Prostate gland (tissue), 2 donors: Measurements from ENCODE around the gene TRAF5. TPM values are rescaled to one million over a fixed set of nuclear protein-coding genes. Genes with fewer than 3 reads are reported as not detected.
A peak's percentile ranks its signal among the peaks of the same experiment; 100 is the strongest.
"Not testable (repeated sequence)": the region's sequence is repeated elsewhere in the genome, so short reads cannot be mapped to it uniquely, and the experiment has no call there.

Source experiments
- DNase-seq: peaks from one replicate; pipeline ENCODE4 v3.0.0-alpha.2; 2019; ENCODE audit warnings: low spot score
- H3K27ac ChIP-seq, 2 donors: fragments of 200-600 bp; sonication (generic); 2 replicates each; pipeline ENCODE4 v1.5.1; 2017 to 2019
- H3K27me3 ChIP-seq: fragments of 200-600 bp; sonication (generic); replicated peaks from 2 replicates; pipeline ENCODE4 v1.5.1; 2019; ENCODE audit not compliant: insufficient read depth
- H3K36me3 ChIP-seq, 2 donors: fragments of 200-600 bp; sonication (generic); 1 replicate in 1 of 2; 2 replicates in 1 of 2; pipeline versions ENCODE4 v1.5.1 to v1.8.1; 2017 to 2019
- H3K4me1 ChIP-seq: fragments of 200-600 bp; sonication (generic); replicated peaks from 2 replicates; pipeline ENCODE4 v1.5.1; 2019
- H3K4me3 ChIP-seq, 2 donors: fragments of 200-600 bp; sonication (generic); 2 replicates each; pipeline ENCODE4 v1.5.1; 2017 to 2019
- H3K9me3 ChIP-seq: fragments of 200-600 bp; sonication (generic); 2 replicates; pipeline ENCODE4 v1.5.1; 2017
- POLR2A ChIP-seq: fragments of 450-650 bp; IDR thresholded peaks from one replicate; pipeline ENCODE4 v1.6.1; 2016; ENCODE audit warnings: antibody characterized with exemption, mild to moderate bottlenecking
- POLR2AphosphoS5 ChIP-seq: sonication (generic); formaldehyde crosslinking; IDR thresholded peaks from one replicate; pipeline ENCODE4 v1.6.1; 2017; ENCODE audit warnings: antibody characterized with exemption
- WGBS: methylation state at CpG from one replicate; pipeline ENCODE4 v1.1.5; 2018; 5-methylcytosine and 5-hydroxymethylcytosine counted together
- intact Hi-C: fragments of 100-400 bp; cut with DNase I; formaldehyde crosslinking; loops from one replicate; pipeline ENCODE4 v1.14.2; 2022
- total RNA-seq, 2 donors: library from RNA; depleted of rRNA; stranded (reverse); fragments of >200 nt; gene quantifications; one replicate each; pipeline ENCODE4 v1.1.0, GENCODE V29; 2016
- TF ChIP-seq, protein P1 (sequence below), 4 experiments: fragments of 200-600 bp in 2 of 4; fragments of 450-650 bp in 2 of 4; sonication (generic) in 2 of 4; IDR thresholded peaks; 1 replicate in 3 of 4; 2 replicates in 1 of 4; pipeline ENCODE4 v1.5.1; 2016 to 2019; ENCODE audit warnings: antibody characterized with exemption in 4 of 4, mild to moderate bottlenecking in 2 of 4, moderate library complexity in 2 of 4

Gene TRAF5
- total RNA-seq, 2 donors from 2014 or later, result 8.0 to 12.6 TPM

DNA sequence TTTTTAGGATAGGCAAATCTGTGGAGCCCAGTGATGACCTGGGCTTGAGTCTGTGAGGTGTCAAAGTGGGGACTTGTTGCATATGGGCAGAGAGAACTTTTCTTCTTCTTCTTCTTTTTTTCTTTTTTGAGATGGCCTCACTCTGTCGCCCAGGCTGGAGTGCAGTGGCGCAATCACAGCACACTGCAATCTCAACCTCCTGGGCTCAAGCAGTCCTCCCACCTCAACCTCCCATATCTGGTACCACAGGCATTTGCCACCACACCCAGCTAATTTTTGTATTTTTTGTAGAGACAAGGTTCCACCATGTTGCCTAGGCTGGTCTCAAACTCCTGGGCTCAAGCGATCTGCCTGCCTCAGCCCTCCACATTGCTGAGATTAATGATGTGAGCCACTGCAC lies 85.0 kb downstream of the TRAF5 start:
- Histone ChIP-seq H3K27ac (no peak overlapping the region), H3K27me3 (no peaks in the 10 kb centered on the region), H3K4me3 (no peak overlapping the region), H3K9me3 (no peaks in the 10 kb centered on the region), H3K36me3 (no peaks in the 10 kb centered on the region), H3K4me1 (no peaks in the 10 kb centered on the region)
- DNase-seq, result no peak
- intact Hi-C loops, result no loop called here
- 96% methylated on average over 3 of the region's 3 CpGs for WGBS
- TF ChIP-seq POLR2AphosphoS5 (no peak), POLR2A (no peak)
- TF ChIP-seq, protein P1, sequence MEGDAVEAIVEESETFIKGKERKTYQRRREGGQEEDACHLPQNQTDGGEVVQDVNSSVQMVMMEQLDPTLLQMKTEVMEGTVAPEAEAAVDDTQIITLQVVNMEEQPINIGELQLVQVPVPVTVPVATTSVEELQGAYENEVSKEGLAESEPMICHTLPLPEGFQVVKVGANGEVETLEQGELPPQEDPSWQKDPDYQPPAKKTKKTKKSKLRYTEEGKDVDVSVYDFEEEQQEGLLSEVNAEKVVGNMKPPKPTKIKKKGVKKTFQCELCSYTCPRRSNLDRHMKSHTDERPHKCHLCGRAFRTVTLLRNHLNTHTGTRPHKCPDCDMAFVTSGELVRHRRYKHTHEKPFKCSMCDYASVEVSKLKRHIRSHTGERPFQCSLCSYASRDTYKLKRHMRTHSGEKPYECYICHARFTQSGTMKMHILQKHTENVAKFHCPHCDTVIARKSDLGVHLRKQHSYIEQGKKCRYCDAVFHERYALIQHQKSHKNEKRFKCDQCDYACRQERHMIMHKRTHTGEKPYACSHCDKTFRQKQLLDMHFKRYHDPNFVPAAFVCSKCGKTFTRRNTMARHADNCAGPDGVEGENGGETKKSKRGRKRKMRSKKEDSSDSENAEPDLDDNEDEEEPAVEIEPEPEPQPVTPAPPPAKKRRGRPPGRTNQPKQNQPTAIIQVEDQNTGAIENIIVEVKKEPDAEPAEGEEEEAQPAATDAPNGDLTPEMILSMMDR (IDR thresholded peaks at IDR 0.05), result no peak

DNA sequence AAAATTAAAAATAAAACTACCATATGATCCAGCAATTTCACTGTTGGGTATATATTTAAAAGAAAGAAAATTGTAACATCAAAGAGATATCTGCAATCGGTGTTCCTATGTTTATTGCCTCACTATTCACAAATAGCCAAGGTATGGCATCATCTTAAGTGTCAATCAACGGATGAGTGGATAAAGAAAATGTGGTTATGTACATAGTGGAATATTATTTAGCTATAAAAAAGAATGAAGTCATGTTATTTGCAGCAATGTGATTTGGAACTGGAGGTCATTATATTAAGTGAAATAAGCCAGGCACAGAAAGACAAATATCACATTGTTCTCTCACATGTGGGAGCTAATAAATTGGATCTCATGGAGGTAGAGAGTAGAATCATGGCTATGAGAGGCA lies 89.1 kb downstream of the TRAF5 start:
- WGBS, result 69% methylated on average over 2 of the region's 2 CpGs
- Histone ChIP-seq H3K9me3 (no peaks in the 10 kb centered on the region), H3K4me3 (no peak overlapping the region), H3K4me1 (no peaks in the 10 kb centered on the region), H3K27me3 (no peaks in the 10 kb centered on the region), H3K36me3 (no peaks in the 10 kb centered on the region), H3K27ac (peak overlapping the region in 1 of 2 donors; percentile 70)
- DNase-seq, result no peak
- intact Hi-C loops, result no loop called here
- TF ChIP-seq POLR2AphosphoS5 (no peak), POLR2A (no peak)
- TF ChIP-seq, protein P1 (IDR thresholded peaks at IDR 0.05), result no peak

DNA sequence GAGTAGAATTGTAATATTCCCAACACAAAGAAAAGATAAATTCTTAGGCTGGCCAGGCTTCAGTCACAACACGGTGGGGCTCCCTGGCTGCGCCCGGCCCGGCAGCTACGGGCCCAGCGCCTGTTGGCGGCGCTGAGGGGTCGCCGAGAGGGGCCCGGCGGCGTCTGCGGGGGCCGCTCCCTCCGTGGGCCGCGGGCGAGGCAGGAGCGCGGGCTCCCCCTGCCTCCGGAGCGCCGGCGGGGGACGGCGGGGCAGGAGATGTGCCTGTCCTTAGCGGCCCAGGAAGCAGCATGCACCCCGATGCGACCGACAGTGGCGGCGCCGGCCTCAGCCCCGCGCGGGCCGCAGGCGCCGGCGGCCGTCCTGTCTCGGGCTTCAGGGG lies 89.6 kb downstream of the TRAF5 start:
- intact Hi-C loops, H3K27me3 ChIP-seq, H3K9me3 ChIP-seq, H3K4me1 ChIP-seq, H3K36me3 ChIP-seq: not testable (repeated sequence)
- WGBS, result 2% methylated on average over 26 of the region's 43 CpGs
- peak; percentile 4 for DNase-seq
- Histone ChIP-seq H3K4me3 (peak overlapping the region; percentile 32 to 39), H3K27ac (peak overlapping the region in 1 of 2 donors; percentile 70)

DNA sequence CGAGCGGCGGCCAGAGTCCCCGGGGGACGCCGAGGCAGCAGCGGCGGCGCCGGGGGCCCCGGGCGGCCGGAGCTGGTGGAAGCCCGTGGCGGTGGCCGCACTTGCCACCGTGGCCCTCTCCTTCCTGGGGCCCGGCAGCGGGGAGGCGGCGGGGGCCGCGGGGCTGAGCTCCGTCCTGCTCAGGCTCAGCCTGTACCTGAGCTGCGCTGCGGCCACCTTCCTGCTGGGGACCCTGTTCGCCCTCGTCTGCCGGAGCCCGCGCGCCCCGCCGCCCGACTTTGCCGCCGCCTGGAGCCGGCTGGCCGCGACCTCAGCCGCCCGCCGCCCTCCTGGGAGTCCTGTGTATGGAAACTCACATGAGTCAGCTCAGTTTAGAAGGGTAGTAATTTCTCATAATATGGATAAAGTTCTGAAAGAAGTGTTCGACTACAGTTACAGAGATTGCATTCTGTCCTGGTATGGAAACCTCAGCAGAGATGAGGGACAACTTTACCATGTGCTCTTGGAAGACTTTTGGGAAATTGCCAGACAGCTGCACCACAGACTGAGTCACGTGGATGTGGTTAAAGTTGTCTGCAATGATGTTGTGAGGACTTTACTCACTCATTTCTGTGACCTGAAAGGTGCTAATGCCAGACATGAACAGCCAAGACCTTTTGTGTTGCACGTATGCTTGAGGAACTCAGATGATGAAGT lies 90.1 kb downstream of the TRAF5 start:
- 13% methylated on average over 22 of the region's 46 CpGs for WGBS
- intact Hi-C loops, H3K36me3 ChIP-seq, H3K9me3 ChIP-seq, H3K27me3 ChIP-seq, H3K4me1 ChIP-seq: not testable (repeated sequence)
- peak; percentile 12 for DNase-seq
- Histone ChIP-seq H3K4me3 (peak overlapping the region; percentile 32 to 39), H3K27ac (peak overlapping the region; percentile 34 to 70)

DNA sequence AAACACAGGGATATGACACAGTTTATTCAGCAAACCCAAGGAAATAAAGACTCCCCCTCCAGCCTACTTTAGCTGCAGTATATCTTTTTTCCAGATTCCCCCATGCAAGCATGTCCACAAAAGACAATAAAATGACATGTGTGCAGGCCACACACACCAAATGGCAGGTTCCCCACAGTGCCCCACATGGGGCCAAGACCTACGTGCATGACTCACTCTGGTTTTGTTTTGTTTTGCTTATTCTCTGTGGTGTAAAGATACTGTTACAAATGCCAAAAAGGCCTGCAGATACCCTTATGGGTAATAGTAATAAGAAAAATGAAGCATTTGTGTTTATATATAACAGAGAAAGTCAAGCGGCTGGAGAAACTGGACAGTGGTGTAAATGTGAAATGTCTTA lies 93.8 kb downstream of the TRAF5 start:
- Histone ChIP-seq H3K4me1 (no peaks in the 10 kb centered on the region), H3K4me3 (no peak overlapping the region), H3K27ac (no peak overlapping the region), H3K27me3 (no peaks in the 10 kb centered on the region), H3K36me3 (no peaks in the 10 kb centered on the region), H3K9me3 (no peaks in the 10 kb centered on the region)
- 93% methylated on average over 2 of the region's 2 CpGs for WGBS
- no peak for DNase-seq
- intact Hi-C loops, result no loop called here
- TF ChIP-seq, protein P1 (IDR thresholded peaks at IDR 0.05), result no peak
- no peak for TF ChIP-seq POLR2AphosphoS5
- TF ChIP-seq POLR2A, result no peak

DNA sequence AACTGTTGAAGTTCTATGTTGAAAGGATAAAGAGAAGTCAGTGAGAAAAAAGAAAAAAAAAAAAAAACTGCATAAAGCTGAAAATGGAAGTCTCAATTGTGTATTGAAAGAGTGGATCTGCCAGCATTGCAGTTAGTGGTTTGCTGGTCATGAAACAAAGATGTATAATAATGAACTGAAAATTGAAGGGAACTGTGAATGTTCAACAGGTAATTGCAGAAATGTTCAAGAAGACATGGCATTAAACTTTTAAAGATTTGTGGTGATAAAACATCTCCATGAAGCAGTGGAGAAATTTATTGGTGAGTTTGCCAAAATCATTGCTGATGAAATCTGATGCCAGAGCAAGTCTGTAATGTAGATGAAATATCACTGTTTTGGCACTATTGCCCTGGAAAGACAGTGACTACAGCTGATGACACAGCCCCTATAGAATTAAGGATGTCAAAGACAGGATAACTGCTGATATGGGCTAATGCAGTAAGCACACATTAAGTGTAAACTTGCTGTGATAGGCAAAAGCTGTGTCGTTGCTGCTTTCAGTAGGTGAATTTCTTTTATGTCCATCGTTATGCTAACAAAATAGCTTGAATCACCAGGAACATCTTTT lies 94.3 kb downstream of the TRAF5 start:
- TF ChIP-seq, protein P1 (IDR thresholded peaks at IDR 0.05), result no peak
- no peak for TF ChIP-seq POLR2AphosphoS5
- 61% methylated on average over 2 of the region's 2 CpGs for WGBS
- H3K4me3 ChIP-seq, result no peak overlapping the region
- H3K9me3 ChIP-seq, result no peaks in the 10 kb centered on the region
- no peak for DNase-seq
- H3K36me3 ChIP-seq, result no peaks in the 10 kb centered on the region
- intact Hi-C loops, result no loop called here
- H3K27ac ChIP-seq, result no peak overlapping the region
- no peaks in the 10 kb centered on the region for H3K27me3 ChIP-seq
- H3K4me1 ChIP-seq, result no peaks in the 10 kb centered on the region
